ENCODE data around the gene DTX2. TPM values are rescaled to one million over a fixed set of nuclear protein-coding genes. Genes with fewer than 3 reads are reported as not detected.
A peak's percentile ranks its signal among the peaks of the same experiment; 100 is the strongest.

DTX2 gene
- total and polyA plus RNA-seq, 2 of the 4 experiments (the other 2 are of a cell fraction), result 1.8 to 7.7 TPM

DNA sequence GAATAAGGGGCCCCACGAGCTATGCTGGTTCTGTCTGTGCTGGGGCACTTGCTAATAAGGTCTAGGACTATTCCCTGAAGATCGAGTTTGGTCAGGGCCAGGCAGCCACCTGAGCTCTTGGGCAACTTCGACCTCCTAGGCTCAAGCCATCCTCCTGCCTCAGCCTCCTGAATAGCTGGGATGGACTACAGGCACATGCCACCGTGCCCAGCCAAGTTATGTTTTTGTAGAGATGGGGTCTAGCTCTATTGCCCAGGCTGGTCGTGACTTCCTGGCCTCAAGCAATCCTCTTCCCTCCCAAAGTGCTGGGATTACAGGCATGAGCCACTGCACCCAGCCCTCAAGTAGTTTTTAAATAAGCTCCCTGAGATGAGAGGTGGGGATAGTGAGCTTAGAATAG lies 33.9 kb upstream of the DTX2 start:
- H3K9me1 ChIP-seq (ENCODE audit: insufficient read depth, low read length), result peaks cover 5% of the 10 kb centered on the region
- peak overlapping the region; percentile 72 for H2AK9ac ChIP-seq (replicated peaks; ENCODE audit: low read depth, low read length, poor library complexity)
- H3K27me3 ChIP-seq (ENCODE audit: control insufficient read depth, insufficient read depth, low read length), result no peaks in the 10 kb centered on the region
- H3K56ac ChIP-seq (ENCODE audit: extremely low read depth, insufficient read depth, low read length), result no peak overlapping the region
- TF ChIP-seq FOS (IDR thresholded peaks at IDR 0.05; ENCODE audit: low read depth, low read length) (no peak), RFX5 (IDR thresholded peaks at IDR 0.05; ENCODE audit: low read depth, low read length) (no peak), SMC3 (IDR thresholded peaks at IDR 0.05; ENCODE audit: low read depth, low read length) (no peak), MAFK (IDR thresholded peaks at IDR 0.05; ENCODE audit: low read depth, low read length) (no peak), MXI1 (IDR thresholded peaks at IDR 0.05; ENCODE audit: borderline replicate concordance, low read depth, low read length) (no peak), POLR2A (IDR thresholded peaks at IDR 0.05; ENCODE audit: low read depth, low read length) (no peak), CEBPB (IDR thresholded peaks at IDR 0.05; ENCODE audit: low read depth, low read length) (no peak), CHD1 (IDR thresholded peaks at IDR 0.05; ENCODE audit: low read depth, low read length) (no peak), NFE2L2 (IDR thresholded peaks at IDR 0.05; ENCODE audit: low read depth, low read length) (no peak), RAD21 (IDR thresholded peaks at IDR 0.05; ENCODE audit: low read length) (no peak), BHLHE40 (IDR thresholded peaks at IDR 0.05; ENCODE audit: low read depth, low read length) (no peak), MAZ (IDR thresholded peaks at IDR 0.05; ENCODE audit: borderline replicate concordance, low read depth, low read length) (no peak), RCOR1 (IDR thresholded peaks at IDR 0.05; ENCODE audit: insufficient replicate concordance, low read length) (no peak)
- TF ChIP-seq, protein P1, sequence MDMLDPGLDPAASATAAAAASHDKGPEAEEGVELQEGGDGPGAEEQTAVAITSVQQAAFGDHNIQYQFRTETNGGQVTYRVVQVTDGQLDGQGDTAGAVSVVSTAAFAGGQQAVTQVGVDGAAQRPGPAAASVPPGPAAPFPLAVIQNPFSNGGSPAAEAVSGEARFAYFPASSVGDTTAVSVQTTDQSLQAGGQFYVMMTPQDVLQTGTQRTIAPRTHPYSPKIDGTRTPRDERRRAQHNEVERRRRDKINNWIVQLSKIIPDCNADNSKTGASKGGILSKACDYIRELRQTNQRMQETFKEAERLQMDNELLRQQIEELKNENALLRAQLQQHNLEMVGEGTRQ (IDR thresholded peaks at IDR 0.05; ENCODE audit: low read depth, low read length), result no peak
- TF ChIP-seq, protein P2, sequence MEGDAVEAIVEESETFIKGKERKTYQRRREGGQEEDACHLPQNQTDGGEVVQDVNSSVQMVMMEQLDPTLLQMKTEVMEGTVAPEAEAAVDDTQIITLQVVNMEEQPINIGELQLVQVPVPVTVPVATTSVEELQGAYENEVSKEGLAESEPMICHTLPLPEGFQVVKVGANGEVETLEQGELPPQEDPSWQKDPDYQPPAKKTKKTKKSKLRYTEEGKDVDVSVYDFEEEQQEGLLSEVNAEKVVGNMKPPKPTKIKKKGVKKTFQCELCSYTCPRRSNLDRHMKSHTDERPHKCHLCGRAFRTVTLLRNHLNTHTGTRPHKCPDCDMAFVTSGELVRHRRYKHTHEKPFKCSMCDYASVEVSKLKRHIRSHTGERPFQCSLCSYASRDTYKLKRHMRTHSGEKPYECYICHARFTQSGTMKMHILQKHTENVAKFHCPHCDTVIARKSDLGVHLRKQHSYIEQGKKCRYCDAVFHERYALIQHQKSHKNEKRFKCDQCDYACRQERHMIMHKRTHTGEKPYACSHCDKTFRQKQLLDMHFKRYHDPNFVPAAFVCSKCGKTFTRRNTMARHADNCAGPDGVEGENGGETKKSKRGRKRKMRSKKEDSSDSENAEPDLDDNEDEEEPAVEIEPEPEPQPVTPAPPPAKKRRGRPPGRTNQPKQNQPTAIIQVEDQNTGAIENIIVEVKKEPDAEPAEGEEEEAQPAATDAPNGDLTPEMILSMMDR (conservative IDR thresholded peaks at IDR 0.05; ENCODE audit: low read depth, low read length), result no peak
- TF ChIP-seq, protein P3, sequence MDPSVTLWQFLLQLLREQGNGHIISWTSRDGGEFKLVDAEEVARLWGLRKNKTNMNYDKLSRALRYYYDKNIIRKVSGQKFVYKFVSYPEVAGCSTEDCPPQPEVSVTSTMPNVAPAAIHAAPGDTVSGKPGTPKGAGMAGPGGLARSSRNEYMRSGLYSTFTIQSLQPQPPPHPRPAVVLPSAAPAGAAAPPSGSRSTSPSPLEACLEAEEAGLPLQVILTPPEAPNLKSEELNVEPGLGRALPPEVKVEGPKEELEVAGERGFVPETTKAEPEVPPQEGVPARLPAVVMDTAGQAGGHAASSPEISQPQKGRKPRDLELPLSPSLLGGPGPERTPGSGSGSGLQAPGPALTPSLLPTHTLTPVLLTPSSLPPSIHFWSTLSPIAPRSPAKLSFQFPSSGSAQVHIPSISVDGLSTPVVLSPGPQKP (IDR thresholded peaks at IDR 0.05; ENCODE audit: borderline replicate concordance, low read depth, low read length), result no peak
- H2AK5ac ChIP-seq (ENCODE audit: low read depth, low read length), result no peak overlapping the region
- in situ Hi-C loops (cut with MboI; ENCODE audit: low sequenced_read_pairs), result no loop called here
- no peak for ATAC-seq (ENCODE audit: low read depth)
- no peaks in the 10 kb centered on the region for H3K9me3 ChIP-seq (ENCODE audit: control insufficient read depth, insufficient read depth, low read length)
- POLR2A ChIA-PET (ENCODE audit: unreplicated experiment), result interaction anchor here (0.6 kb wide), 1 partner anchor 490 kb away, joined by 4 read pairs; no protein-coding TSS in a partner anchor
- H3K14ac ChIP-seq (replicated peaks; ENCODE audit: low read depth, low read length), result no peak overlapping the region
- no peak overlapping the region for H2BK120ac ChIP-seq (ENCODE audit: low read depth, low read length)
- DNase-seq, result no peak
- no peak overlapping the region for H4K91ac ChIP-seq (ENCODE audit: insufficient read depth, low read depth, low read length)
- no peak overlapping the region for H2BK15ac ChIP-seq (ENCODE audit: low read depth, low read length)
- H3K4me3 ChIP-seq (ENCODE audit: insufficient read depth, low read depth, low read length), result no peak overlapping the region
- no CpG with 5 or more reads among the region's 5 CpGs for WGBS, 2 experiments (ENCODE audit: extremely low coverage in 2 of 2, insufficient read length in 1 of 2)
- H3K9ac ChIP-seq (ENCODE audit: low read depth, low read length), result no peak overlapping the region
- no TSS peak for BruUV-seq (replicated peaks)
- no peak overlapping the region for H2BK20ac ChIP-seq (ENCODE audit: low read depth, low read length)
- no peak overlapping the region for H3K4me2 ChIP-seq (ENCODE audit: low read depth, low read length)
- no peak overlapping the region for H4K8ac ChIP-seq (ENCODE audit: low read depth in 2 of 2, low read length in 2 of 2)
- intact Hi-C loops (cut with micrococcal nuclease), result no loop called here
- no peaks in the 10 kb centered on the region for H3K36me3 ChIP-seq (ENCODE audit: control insufficient read depth, insufficient read depth, low read length)
- no peak overlapping the region for H4K5ac ChIP-seq (ENCODE audit: low read depth, low read length)
- H2BK5ac ChIP-seq (ENCODE audit: low read depth, low read length, poor library complexity, severe bottlenecking), result no peak overlapping the region
- no peak overlapping the region for H2AFZ ChIP-seq (replicated peaks; ENCODE audit: low read length, poor library complexity)
- no peak overlapping the region for H3K27ac ChIP-seq (ENCODE audit: insufficient read depth, low read length)
- H3K4ac ChIP-seq (ENCODE audit: low read depth, low read length), result no peak overlapping the region
- H3K23ac ChIP-seq (ENCODE audit: low read depth, low read length), result no peak overlapping the region
- dilution Hi-C loops (cut with HindIII; ENCODE audit: low sequenced_read_pairs, unreplicated experiment), result no loop called here
- H4K20me1 ChIP-seq (ENCODE audit: insufficient read depth, low read length), result no peaks in the 10 kb centered on the region
- H3K79me1 ChIP-seq (ENCODE audit: low read depth in 1 of 2, low read length in 2 of 2), result no peaks in the 10 kb centered on the region
- no peak overlapping the region for H3K18ac ChIP-seq (ENCODE audit: low read depth, low read length)
- H3K4me1 ChIP-seq (ENCODE audit: control insufficient read depth, insufficient read depth, low read length), result peaks cover 8% of the 10 kb centered on the region
- CTCF ChIA-PET, result no interaction called here

All from IMR-90 (cell line).